Keratinocyte (primary cell): ENCODE data around the gene UPP1. TPM values are rescaled to one million over a fixed set of nuclear protein-coding genes. Genes with fewer than 3 reads are reported as not detected.

Experiments
- DNase-seq: peaks from one replicate; pipeline ENCODE4 v3.0.0-alpha.2; 2011; ENCODE audit warnings: low read depth, missing footprints, low spot score
- FAIRE-seq: peaks from 2 replicates; lab custom pipeline; 2011; peaks lifted over from hg19 to GRCh38; lab: Jason Lieb, UNC
- H2AFZ ChIP-seq: 2 replicates; pipeline ENCODE4 v1.6.0; 2012; ENCODE audit warnings: low read length, control low read depth, inconsistent platforms; ENCODE audit not compliant: control insufficient read depth
- H3K27ac ChIP-seq: 2 replicates; pipeline ENCODE4 v1.5.1; 2011; ENCODE audit warnings: low read length; ENCODE audit not compliant: control insufficient read depth, insufficient read depth
- H3K27me3 ChIP-seq: 3 replicates; pipeline ENCODE4 v1.6.0; 2011; ENCODE audit warnings: low read length; ENCODE audit not compliant: control insufficient read depth, insufficient read depth; ENCODE audit errors: extremely low read depth
- H3K36me3 ChIP-seq, 2 experiments: 2 replicates in 1 of 2; 3 replicates in 1 of 2; pipeline ENCODE4 v1.5.1; 2011; ENCODE audit warnings: low read length in 2 of 2, mild to moderate bottlenecking in 1 of 2; ENCODE audit not compliant: control insufficient read depth in 2 of 2, insufficient read depth in 2 of 2; ENCODE audit errors: extremely low read depth in 1 of 2
- H3K4me1 ChIP-seq: 3 replicates; pipeline ENCODE4 v1.5.1; 2011; ENCODE audit warnings: low read length; ENCODE audit not compliant: control insufficient read depth, insufficient read depth; ENCODE audit errors: extremely low read depth
- H3K4me2 ChIP-seq: 3 replicates; pipeline ENCODE4 v1.6.0; 2011; ENCODE audit warnings: low read depth, low read length; ENCODE audit not compliant: control insufficient read depth, insufficient read depth; ENCODE audit errors: extremely low read depth
- H3K4me3 ChIP-seq, 3 experiments: fragments of 200-600 bp in 1 of 3; sonication (generic) in 1 of 3; 2 replicates in 2 of 3; 3 replicates in 1 of 3; pipeline ENCODE4 v1.5.1; 2011 to 2016; ENCODE audit warnings: low read length in 3 of 3, mild to moderate bottlenecking in 3 of 3, control low read depth in 2 of 3, inconsistent platforms in 1 of 3, low read depth in 1 of 3, mixed read lengths in 1 of 3, mixed run types in 1 of 3, moderate library complexity in 1 of 3; ENCODE audit not compliant: control insufficient read depth in 2 of 3, insufficient read depth in 2 of 3; ENCODE audit errors: extremely low read depth in 1 of 3
- H3K79me2 ChIP-seq: 2 replicates; pipeline ENCODE4 v1.6.0; 2012; ENCODE audit warnings: low read length; ENCODE audit not compliant: control insufficient read depth, insufficient read depth
- H3K9ac ChIP-seq: 3 replicates; pipeline ENCODE4 v1.6.0; 2011; ENCODE audit warnings: low read length; ENCODE audit not compliant: control insufficient read depth, insufficient read depth; ENCODE audit errors: extremely low read depth
- H3K9me1 ChIP-seq: 3 replicates; pipeline ENCODE4 v1.6.0; 2011; ENCODE audit warnings: low read length; ENCODE audit not compliant: control insufficient read depth, insufficient read depth; ENCODE audit errors: extremely low read depth
- H3K9me3 ChIP-seq: 2 replicates; pipeline ENCODE4 v1.5.1; 2012; ENCODE audit warnings: low read depth, low read length; ENCODE audit not compliant: control insufficient read depth
- H4K20me1 ChIP-seq: 3 replicates; pipeline ENCODE4 v1.6.0; 2011; ENCODE audit warnings: low read length; ENCODE audit not compliant: control insufficient read depth, insufficient read depth; ENCODE audit errors: extremely low read depth
- EZH2 ChIP-seq: IDR thresholded peaks from one replicate; pipeline ENCODE4 v1.6.1; 2012; ENCODE audit warnings: inconsistent platforms, mild to moderate bottlenecking, low read length, moderate library complexity
- dilution Hi-C: fragments of 300-500 bp; cut with MboI; formaldehyde crosslinking; loops from one replicate; pipeline ENCODE4 v1.7.0; 2020; ENCODE audit warnings: low sequenced_read_pairs; ENCODE audit not compliant: extremely low pct_ligation_motif_present
- polyA plus RNA-seq, 5 experiments: library from polyadenylated mRNA; depleted of rRNA in 3 of 5; stranded (reverse) in 3 of 5; stranded (forward) in 1 of 5; unstranded in 1 of 5; fragments of >200 nt; gene quantifications; 1 replicate in 1 of 5; 2 replicates in 3 of 5; 3 replicates in 1 of 5; pipeline versions ENCODE4 v1.2.1 to v1.2.3, GENCODE V29; 2011 to 2012; ENCODE audit warnings: missing spikeins in 2 of 5, low read depth in 1 of 5, low replicate concordance in 1 of 5
- TF ChIP-seq, protein P1 (sequence below), 3 experiments: IDR thresholded peaks in 1 of 3; conservative IDR thresholded peaks in 1 of 3; optimal IDR thresholded peaks in 1 of 3; 2 replicates in 2 of 3; 3 replicates in 1 of 3; pipeline versions ENCODE3 to v1.5.1; 2011; ENCODE audit warnings: low read length in 3 of 3, mild to moderate bottlenecking in 3 of 3, moderate library complexity in 2 of 3, control low read depth in 1 of 3, inconsistent platforms in 1 of 3; ENCODE audit not compliant: insufficient read depth in 2 of 3; ENCODE audit errors: extremely low read depth in 1 of 3

The UPP1 gene
- polyA plus RNA-seq, 1 donor (not counting 4 experiments of a cell fraction or from before 2014, with no cell fraction given): 202 TPM

DNA sequence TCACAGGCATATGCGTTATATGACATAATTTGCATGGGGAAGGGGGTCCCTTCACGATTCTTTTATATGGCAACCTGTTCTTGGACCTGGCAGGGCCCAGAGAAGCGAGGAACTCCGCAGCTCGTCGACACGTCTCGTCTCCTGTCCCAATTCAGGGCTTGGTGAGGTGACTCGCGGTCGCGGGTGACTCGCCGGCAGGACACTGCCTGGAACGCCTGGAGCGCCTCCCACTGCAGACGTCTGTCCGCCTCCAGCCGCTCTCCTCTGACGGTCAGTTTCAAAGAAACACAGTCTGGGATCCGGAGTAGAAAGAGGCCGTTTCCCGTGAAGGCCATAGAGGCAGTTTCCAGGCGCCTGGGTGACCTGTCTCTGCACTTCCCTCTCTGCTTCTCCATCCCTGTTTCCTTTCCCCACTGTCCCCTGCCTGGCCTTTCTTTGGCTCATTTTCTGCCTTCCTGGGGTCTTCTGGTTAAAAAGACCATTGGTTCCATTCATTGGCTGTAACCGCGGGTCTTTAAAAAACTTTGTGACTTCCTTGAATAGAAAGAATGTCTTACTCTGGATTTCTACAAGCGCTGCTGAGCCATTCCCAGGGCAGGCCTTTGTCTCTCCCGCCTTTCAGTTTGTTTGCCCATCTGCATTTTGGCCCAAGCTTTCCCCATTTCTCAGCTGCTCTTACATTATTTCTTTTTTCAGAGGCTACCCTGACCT, 1.2 kb downstream of the UPP1 start:
- DNase-seq (no peak), FAIRE-seq (no peak)
- peaks cover 3% of the 10 kb centered on the region for H3K9me1 ChIP-seq
- no peak overlapping the region for H2AFZ ChIP-seq
- peaks cover 23 to 50% of the 10 kb centered on the region in 2 experiments for H3K36me3 ChIP-seq
- peaks cover 58% of the 10 kb centered on the region for H3K79me2 ChIP-seq
- dilution Hi-C loops: no loop called here
- peak overlapping the region; percentile 78 to 99 (median 92) for H3K4me3 ChIP-seq
- H4K20me1 ChIP-seq: peaks cover 7% of the 10 kb centered on the region
- no peaks in the 10 kb centered on the region for H3K9me3 ChIP-seq
- peak overlapping the region; percentile 79 for H3K27ac ChIP-seq
- no peaks in the 10 kb centered on the region for H3K27me3 ChIP-seq
- peak overlapping the region; percentile 93 for H3K4me2 ChIP-seq
- TF ChIP-seq, protein P1, sequence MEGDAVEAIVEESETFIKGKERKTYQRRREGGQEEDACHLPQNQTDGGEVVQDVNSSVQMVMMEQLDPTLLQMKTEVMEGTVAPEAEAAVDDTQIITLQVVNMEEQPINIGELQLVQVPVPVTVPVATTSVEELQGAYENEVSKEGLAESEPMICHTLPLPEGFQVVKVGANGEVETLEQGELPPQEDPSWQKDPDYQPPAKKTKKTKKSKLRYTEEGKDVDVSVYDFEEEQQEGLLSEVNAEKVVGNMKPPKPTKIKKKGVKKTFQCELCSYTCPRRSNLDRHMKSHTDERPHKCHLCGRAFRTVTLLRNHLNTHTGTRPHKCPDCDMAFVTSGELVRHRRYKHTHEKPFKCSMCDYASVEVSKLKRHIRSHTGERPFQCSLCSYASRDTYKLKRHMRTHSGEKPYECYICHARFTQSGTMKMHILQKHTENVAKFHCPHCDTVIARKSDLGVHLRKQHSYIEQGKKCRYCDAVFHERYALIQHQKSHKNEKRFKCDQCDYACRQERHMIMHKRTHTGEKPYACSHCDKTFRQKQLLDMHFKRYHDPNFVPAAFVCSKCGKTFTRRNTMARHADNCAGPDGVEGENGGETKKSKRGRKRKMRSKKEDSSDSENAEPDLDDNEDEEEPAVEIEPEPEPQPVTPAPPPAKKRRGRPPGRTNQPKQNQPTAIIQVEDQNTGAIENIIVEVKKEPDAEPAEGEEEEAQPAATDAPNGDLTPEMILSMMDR (optimal IDR thresholded peaks at IDR 0.05 in 1 of 3, IDR thresholded peaks at IDR 0.05 in 1 of 3, conservative IDR thresholded peaks at IDR 0.05 in 1 of 3; ENCODE audit: extremely low read depth in 1 of 3, insufficient read depth in 2 of 3, low read length in 3 of 3): no peak
- H3K9ac ChIP-seq: peak overlapping the region; percentile 91
- peaks cover 73% of the 10 kb centered on the region for H3K4me1 ChIP-seq

DNA sequence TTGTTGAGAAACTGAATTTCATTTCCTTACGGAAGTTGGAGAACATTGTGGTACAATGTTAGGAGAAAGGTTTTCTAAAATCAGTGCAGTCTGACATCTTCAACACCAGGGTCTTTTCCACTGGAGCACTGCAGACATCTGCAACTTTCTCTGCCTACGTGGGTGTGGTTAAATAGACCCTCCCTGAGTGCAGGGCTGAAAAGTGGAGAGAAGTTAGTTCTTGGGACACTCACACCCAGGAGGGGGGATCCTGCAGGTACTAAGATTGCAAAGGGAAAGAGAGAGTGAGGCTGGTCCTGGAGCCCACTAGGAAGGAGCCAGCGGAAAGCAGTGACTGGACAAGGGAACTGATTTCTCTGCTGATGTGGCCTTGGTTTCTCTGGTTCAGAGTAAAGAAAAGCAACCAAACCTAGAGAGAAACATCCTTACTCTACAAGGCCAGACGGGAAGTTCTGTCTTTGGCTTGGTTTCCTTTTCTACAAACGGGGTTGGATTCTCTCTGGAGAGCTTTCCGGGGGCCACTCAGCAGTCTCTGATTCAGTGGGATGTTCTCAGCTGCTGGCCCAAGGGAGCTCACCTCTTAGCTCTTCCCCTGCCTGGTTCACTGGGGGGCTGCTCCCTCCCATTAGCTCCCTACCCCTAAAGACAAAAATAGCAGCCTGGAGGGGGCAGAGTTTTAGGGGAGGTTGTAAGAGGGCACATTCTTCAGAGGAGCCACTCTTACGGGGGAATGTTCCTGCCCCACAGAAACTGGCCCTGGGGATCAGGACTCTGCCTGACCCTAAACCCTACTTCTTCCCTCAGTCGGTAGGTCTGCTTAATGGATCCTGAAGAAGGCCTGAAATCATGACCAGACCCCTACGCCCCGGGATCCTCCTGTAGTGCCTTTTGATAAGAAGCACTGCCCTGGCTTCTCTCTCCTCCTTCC, 2.7 kb downstream of the UPP1 start:
- Histone ChIP-seq H4K20me1 (peaks cover 11% of the 10 kb centered on the region), H3K36me3 (peaks cover 29 to 65% of the 10 kb centered on the region in 2 experiments), H3K4me2 (peak overlapping the region; percentile 93), H3K27ac (peak overlapping the region; percentile 79), H3K9me1 (peaks cover 3% of the 10 kb centered on the region), H3K79me2 (peaks cover 73% of the 10 kb centered on the region), H3K4me3 (peak overlapping the region; percentile 25 to 99 (median 92)), H2AFZ (no peak overlapping the region), H3K27me3 (no peaks in the 10 kb centered on the region), H3K4me1 (peaks cover 74% of the 10 kb centered on the region), H3K9ac (peak overlapping the region; percentile 91), H3K9me3 (no peaks in the 10 kb centered on the region)
- dilution Hi-C loops: no loop called here
- TF ChIP-seq EZH2: no peak
- TF ChIP-seq, protein P1 (optimal IDR thresholded peaks at IDR 0.05 in 1 of 3, IDR thresholded peaks at IDR 0.05 in 1 of 3, conservative IDR thresholded peaks at IDR 0.05 in 1 of 3; ENCODE audit: extremely low read depth in 1 of 3, insufficient read depth in 2 of 3, low read length in 3 of 3): peak in 1 of 3 experiments; percentile 7
- DNase-seq (no peak), FAIRE-seq (peak; percentile 78)
